HG02981 (cell line): Measurements from ENCODE around the gene FHL1.
"Not testable (repeated sequence)": the region's sequence is repeated elsewhere in the genome, so short reads cannot be mapped to it uniquely, and the experiment has no call there.

Experiments
- ATAC-seq: cut with Tn5 transposase; IDR thresholded peaks from one replicate; pipeline ENCODE4 v1.9.1; 2021; ENCODE audit warnings: mild to moderate bottlenecking, moderate library complexity; ENCODE audit not compliant: unreplicated experiment

FHL1 gene

DNA sequence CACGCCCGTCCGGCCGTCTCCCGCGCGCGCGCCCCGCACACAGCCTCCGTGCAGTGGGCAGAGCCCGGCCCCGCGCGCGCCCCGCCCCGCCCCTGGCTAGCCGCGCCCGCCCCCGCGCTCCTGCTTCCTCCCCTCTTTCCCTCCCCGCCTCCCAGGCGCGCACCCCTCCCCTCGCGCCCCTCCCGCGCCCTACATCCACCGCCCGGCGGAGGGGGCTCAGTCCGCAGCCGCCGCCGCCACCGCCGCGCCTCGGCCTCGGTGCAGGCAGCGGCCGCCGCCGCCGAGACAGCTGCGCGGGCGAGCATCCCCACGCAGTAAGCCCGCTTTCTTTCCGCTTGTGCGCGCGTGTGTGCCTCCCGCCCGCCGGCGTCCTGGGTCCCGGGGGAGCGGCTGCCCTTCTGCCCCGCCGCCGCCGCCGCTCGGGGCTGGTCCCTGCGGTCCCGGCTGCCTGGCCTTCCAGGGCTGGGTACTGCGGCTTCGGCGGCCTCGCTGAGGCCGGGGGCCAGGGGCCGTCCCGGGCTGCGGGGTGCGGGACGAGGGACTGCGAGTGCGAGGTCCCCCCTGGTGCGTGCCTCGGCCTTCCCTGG, at the start of gene FHL1:
Gene FHL1 (plus strand): TSS at position 219 of the 587 bp plus-strand sequence.
- ATAC-seq: no peak

DNA sequence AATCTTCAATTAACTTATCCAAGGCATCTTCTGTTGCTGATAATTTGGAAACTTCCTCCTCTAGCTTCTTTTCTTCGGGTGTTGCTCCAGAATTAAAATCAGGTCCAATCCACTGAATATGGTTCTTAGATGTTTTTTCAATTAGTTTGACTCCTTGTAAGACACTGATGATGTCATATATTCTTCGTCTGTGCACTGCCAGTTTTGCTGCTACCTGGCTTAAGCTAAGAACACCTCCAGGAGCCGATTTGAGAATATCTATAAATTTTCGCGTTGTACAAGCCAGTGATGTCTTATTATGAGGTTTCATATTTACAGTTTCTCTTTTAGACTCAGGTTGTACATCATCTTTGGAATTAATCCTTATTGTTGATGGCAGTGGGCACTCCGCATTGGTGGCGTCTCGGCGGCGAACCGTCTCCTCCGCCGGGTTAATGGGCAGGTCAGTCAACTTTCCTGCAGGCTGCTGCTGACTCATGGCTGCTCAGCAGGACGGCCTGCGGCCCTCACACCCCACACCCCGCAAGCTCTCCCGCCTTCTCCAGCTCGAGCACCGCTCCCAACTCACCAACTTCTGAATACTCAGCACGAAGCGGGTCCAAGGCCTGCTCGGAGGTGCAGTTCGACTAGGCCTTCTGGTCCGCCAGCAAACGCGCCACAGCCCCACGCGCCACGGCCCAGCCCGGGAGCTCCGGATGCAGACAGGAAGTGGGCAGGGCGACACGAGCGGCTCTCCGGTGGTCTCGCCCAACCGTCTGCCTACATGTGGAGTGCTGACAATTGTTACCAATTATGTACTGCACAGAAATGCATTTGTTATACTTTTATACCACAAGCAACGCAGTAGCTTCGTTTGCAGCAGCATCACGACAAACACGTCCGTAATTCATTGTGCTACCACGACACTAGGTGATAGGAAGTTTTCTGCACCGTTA, 49.2 kb upstream of the FHL1 start:
- ATAC-seq: no peak

- no peak for ATAC-seq
Measured at GRCh38 chrX:136104936-136105335, 42.4 kb upstream of the FHL1 start.

GRCh38 chrX:136106920-136107528, 40.3 kb upstream of the FHL1 start:
- no peak for ATAC-seq

DNA sequence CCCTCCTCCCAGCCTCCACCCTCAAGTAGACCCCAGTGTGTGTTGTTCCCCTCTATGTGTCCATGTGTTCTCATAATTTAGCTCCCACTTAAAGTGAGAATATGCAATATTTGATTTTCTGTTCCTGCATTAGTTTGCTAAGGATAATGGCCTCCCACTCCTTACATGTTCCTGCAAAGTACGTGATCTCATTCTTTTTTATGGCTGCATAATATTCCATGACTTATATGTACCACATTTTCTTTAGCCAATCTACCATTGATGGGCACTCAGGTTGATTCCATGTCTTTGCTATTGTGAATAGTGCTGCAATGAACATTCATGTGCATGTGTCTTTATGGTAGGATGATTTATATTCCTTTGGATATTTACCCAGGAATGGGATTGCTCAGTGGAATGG, 38.4 kb upstream of the FHL1 start:
- not testable (repeated sequence) for ATAC-seq

GRCh38 chrX:136112286-136112685, 35.0 kb upstream of the FHL1 start:
- no peak for ATAC-seq

DNA sequence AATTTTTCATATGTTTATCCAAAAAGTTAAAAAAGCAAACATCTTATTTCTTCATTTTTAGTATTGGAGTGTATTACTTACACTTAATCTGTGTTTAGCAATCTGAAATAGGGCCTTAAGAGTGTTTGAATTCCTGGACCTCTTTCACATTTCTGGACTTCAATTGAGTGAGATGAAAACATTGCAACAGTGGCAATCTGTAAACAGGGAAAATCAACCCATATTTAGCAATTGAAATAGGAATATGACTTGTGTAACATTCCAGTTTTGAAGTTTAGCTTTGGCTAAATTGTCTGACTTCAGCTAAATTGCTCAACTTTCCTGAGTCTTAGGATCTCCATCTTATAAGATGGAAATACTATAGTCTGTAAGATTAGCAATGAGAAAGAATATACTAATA, 34.6 kb upstream of the FHL1 start:
- ATAC-seq: no peak

DNA sequence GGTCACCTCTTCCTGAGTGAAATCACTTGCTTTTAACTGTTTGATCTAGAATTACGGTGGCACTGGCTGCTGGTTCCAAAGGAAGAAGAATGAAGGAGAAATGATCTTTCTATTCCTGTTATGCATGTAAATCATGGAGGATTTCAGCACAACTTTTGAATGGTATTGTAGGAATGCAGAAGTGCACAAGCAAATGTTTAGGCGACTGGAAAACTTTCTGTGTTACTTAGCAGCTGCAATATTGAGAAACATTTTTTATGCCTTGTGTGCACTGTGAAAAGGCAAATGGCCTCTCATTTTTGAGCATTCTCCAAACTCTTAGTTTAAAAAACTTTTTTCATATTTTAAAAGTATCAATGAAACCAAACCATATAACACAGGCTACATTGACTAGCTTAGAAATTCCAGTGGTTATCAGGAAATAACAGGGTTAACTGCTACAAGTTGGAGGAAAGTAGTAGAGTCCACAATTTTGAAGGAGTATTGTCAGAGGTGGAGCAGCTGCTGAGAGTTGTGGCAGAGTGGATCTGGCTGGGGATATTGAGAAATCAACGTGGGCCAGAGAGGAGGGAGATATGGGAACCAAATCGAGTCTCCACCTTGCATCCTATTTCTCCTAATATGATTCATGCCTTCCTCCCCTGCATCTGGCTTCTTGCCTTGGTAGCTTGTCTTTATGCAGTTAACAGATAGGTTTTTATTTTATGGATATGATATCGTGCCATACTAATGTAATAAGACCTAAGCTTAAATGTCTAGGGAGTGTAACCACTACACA, 32.0 kb upstream of the FHL1 start:
- ATAC-seq: no peak

GRCh38 chrX:136115904-136116297, 31.4 kb upstream of the FHL1 start:
- no peak for ATAC-seq

DNA sequence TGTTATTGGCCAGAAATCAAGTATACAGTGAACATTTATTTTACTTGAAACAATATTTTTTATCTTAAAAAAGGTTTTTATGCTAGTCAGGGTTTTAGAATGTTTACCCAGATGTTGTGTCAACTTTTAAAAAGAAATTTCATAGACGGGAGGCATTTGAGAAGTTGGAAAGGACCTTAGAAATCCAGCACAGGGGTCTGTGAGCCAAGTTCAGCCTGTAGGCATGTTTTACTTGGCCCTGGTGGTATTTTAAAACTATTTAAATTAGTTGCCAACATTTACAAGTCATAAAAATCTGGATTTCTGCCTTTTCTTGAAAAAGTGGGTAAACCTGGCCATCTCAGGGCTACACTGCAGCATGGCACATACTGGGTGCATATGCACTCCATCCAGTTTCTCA, 25.5 kb upstream of the FHL1 start:
- ATAC-seq: no peak

DNA sequence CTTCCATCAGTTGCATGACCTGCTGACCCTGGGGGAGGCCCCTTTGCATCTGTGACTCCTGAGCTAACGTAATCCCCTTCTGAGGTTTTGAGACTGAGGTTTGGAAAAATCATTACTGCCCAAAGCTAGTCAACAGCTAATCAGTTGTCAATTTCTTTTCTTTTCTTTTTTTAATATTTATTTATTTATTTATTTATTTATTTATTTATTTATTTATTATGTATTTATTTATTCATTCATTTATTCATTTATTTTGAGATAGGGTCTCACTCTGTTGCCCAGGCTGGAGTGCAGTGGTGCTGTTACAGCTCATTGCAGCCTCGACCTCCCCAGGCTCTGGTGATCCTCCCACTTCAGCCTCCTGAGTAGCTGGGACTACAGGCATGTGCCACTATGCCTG, 25.1 kb upstream of the FHL1 start:
- ATAC-seq: no peak

- no peak for ATAC-seq
Measured at GRCh38 chrX:136125106-136125505, 22.2 kb upstream of the FHL1 start.

- ATAC-seq: no peak
Measured at GRCh38 chrX:136126371-136126770, 21.0 kb upstream of the FHL1 start.

DNA sequence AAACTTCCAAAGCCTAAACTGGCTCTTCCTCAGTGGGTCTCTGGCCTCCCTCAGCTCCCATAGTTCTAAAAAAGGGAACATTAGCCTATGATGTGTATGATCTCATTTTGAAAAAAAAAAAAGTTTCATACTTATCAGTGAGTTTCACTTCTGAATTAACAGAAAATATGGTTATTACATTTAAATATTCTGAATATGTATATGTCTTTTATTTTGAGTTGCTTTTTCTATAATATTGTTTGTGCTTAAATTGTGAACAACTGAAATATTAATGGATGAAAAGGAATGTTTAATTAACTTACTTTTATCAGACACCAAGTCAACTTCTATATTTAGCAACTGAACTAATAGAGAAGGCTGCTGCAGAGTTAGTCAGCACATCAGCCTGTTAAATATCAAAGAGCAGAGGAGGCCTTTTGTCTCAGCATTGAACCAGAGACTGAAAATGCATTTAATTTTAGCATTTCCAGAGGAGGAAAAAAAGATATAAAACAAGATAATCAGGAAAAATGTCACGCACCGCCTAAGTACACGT, 20.4 kb upstream of the FHL1 start:
- ATAC-seq: no peak

DNA sequence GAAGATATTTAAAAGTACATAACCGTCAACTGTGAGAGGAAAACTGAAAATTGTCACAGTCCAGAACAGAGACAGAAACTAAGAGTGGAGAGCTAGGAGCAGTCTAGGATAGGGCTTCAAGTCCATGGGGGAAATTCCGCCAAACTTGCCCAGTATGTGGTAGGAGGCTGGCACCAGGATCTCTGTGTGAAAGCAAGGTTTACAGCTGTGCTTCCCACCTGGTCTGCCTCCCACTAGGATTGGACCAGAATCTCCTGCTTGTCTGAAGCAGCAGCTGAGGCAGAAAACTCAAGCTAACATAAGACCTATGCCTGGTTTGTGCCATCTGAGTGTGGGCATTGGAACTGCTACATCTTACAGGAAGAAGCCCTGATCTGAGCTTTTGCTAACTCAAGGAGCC, 18.6 kb upstream of the FHL1 start:
- no peak for ATAC-seq

GRCh38 chrX:136130931-136131833, 16.2 kb upstream of the FHL1 start:
- no peak for ATAC-seq

DNA sequence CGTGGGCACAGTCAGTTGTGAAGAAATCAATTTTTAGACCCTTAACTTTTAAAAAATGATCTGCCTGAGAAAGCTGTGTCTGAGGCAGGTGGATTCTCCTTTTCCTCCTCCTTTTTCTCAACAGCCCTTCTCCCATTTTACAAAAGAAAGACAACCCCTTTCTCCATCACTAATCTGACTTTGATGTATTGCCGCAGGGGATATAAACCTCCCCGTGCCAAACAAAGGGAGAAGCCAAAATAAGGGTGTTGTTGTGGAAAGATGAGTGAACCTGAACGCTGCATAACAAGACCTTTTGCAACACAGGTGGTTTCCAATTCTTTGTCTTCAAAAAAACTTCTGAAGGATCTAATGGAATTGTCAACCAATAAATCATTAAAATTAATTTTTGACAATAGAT, 8.4 kb upstream of the FHL1 start:
- ATAC-seq: no peak

DNA sequence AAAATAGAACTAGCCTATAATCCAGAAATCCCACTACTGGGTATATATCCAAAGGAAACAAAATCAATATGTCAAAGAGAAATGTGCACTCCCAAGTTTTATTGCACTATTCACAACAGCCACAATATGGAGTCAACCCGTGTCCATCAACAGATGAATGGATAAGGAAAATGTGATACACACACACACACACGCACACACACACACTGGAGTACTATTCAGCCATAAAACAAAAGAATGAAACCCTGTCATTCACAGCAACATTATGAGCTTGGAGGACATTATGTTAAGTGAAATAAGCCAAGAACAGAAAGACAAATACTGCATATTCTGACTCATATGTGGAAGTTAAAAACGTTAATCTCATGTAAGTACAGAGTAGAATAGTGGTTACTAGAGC, 5.8 kb upstream of the FHL1 start:
- no peak for ATAC-seq

DNA sequence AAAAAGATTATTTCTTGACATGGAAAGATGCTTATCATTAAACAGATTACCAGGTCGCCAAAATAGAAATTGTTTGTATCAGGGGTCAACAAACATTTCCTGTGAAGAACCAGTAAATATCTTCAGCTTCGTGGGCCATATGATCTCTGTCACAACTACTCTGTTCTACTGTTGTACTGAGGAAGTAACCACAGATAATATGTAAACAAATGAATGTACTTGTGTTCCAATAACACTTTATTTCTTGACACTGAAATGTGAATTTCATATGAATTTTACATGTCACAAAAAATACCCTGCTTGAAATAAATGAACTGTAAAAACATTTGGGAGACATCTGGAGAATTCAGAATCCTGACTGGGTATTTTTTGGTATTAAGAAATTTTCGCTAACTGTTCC, 4.7 kb upstream of the FHL1 start:
- no peak for ATAC-seq

DNA sequence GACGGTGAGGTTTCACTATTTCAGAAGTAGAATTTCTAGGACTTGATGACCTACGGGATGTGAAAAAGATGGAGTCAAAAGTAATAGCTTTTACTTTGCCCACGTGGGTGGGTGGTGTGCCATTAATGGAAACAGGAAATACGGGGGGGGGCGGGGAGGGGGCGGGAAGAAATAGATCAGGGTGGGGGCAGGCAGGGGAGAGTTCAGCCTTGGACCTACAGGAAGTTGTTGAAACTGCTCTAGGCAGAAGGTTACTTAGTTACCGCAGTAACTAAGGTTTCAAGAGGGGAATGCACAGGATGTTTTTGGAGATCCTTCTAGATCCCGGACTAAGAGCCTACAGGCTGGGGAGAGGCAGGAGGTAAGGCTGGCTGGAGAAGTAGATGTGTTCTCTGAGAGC, 3.6 kb upstream of the FHL1 start:
- ATAC-seq: no peak
